Measurements from ENCODE around the gene DAP.
"Not testable (repeated sequence)": the region's sequence is repeated elsewhere in the genome, so short reads cannot be mapped to it uniquely, and the experiment has no call there.

Gene DAP

GRCh38 chr5:10733426-10733825 lies 27.6 kb downstream of the DAP start:
- no peak for DNase-seq

- no peak for DNase-seq
Measured at GRCh38 chr5:10731913-10732312, 29.1 kb downstream of the DAP start.

GRCh38 chr5:10730043-10730351 lies 31.0 kb downstream of the DAP start:
- DNase-seq = no peak

DNA sequence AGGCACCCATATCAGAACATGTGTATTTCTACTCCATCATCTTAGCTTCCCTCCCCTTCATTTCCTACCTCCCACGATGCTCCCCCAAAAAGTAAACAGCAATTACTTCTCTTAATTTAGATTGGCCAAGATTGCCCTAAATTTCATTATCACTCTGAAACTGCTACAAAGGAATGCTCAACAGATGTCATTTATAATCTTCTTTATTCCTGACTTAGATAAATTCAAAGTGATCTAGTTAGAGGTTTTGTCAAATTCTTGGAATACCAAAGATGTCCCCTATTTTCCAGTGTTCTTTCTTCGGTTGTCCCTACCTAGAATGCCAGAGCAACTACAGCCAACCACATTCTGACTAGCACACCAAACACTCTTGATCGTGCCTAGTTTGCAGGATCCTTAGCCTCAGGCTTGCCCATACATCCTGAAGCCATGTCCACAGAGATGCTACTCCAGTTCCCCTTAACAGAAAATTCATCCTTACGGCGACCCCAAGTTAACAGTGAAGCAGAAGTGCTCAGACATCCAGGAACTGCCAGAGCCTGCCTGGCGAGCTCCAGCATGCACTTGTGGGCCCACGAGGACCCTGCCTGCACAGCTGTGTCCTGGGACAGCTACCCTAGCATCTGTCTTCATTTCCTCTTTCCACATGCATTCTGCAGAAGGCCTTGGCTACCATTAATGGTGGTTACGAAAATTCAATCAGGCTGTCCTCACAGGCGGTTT lies 31.6 kb downstream of the DAP start:
- DNase-seq = no peak

- no peak for DNase-seq
Measured at GRCh38 chr5:10728679-10729078, 32.4 kb downstream of the DAP start.

GRCh38 chr5:10727861-10728260 lies 33.2 kb downstream of the DAP start:
- no peak for DNase-seq

DNA sequence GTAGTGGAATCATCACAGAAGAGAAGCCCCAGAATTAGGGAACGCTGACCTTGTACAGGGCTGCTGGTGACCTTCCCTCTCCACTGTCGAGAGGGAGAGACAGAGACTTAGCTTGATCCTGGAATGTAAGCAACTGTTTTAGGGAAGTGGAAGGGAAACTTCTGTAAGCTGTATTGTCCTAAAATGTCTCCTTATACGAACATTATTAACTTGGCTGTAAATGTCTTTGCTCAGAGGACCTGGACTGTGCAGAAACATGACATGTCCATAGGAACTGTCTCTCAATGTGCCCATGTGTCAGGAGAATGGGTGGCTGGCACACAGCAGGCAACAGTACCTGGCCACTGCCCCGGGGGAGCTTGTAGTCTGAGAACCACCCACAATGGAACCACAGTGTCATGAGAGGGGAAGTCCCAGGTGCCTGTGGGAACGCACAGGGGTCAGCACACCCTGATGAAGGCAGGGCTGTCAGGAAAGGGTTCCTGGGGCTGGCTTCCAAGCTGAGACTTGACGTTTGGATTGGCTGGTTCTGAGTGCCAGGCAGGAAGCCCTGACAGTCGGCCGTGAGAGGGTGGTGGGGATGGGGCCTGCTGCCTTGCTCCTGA lies 34.0 kb downstream of the DAP start:
- peak; percentile 8 for DNase-seq

DNA sequence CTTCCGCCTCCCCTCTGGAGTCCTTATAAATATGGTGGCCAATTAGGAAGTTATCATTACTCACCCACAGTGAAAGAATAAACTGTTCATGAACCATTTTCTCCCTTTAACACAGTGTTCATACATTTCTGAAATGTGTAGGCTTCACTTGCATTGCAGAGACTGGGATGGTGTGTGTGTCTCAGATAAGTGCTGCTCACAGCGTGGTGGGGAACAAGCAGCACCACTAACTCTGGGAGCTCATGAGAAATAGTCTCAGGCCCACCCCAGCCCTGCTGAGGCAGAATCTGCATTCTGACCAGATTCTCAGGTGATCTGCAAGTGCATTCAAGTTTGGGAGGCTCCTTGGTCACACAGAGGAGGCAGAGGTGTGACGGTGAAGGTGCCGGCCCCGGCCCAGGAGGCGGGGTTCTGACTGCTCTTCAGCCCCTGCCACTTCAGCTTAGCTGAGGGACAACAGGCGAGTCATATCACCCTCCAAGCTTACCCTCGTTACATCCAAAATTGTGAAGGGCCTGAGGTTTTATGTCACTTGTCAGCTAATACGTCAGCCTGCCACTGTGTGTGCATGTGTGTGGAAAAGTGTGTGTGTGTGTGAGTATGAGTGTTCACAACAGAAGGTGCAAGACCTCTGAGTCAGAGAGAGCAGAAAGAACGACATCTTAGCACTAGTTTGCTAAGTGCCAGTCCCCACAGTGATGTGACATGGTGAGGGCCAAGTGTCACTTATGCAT lies 34.7 kb downstream of the DAP start:
- no peak for DNase-seq

GRCh38 chr5:10725636-10726035 lies 35.4 kb downstream of the DAP start:
- no peak for DNase-seq

DNA sequence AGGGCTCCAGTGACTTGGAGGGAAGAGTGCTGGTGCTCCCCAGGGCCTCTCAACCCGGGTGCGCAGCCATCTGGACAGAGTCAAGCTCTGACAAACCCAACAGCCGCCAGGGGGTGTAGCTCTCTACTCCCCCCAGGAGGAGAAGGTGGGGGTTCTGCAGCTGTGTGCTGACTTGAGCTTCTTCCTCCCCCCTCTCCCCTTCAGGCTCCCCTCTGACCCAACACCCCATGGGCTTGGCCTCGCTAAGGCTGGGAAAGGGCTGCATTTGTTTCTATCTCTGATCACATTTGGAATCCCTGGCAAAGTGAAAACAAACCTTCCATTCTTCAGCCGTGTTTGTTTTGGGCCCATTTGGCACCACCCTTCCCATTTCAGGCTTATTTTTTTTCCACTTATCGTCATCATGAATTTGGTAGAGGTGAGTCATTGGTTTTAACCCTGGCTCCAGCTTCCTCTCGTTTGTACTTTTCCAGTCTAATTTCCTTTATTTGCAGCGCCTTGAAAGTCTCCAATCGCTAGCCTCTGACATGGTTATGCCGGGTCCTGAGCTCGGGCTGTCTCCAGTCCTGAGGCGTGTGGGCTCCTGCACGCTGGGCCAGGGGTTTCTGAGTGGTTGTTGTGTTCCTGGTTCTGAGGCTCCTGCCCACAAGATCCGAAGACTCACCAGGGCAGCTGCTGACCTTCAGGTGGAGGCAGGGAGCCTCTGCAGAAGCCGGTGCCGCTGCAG lies 36.1 kb downstream of the DAP start:
- DNase-seq = no peak

DNA sequence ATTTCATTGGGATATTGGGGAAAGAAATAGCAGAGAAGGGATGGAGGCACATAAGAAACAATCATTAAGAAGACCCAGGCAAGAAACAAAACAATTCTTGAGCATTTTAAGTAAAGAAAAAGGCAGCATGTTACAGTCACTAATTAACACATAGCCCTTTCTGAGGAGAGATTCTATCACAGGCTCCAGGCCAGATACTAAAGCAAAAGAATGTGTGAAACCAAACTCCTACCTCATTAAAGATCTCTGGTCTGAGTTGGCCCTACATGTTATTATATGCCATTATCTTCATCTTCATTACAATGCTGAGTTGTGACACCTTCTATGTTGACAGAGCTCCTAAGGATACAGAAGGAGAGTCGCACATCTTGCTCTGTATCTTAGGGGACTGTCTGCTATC lies 37.5 kb downstream of the DAP start:
- DNase-seq = no peak

GRCh38 chr5:10720766-10721165 lies 40.3 kb downstream of the DAP start:
- DNase-seq = not testable (repeated sequence)

- no peak for DNase-seq
Measured at GRCh38 chr5:10719965-10720364, 41.1 kb downstream of the DAP start.

- not testable (repeated sequence) for DNase-seq
Measured at GRCh38 chr5:10718617-10719016, 42.4 kb downstream of the DAP start.

DNA sequence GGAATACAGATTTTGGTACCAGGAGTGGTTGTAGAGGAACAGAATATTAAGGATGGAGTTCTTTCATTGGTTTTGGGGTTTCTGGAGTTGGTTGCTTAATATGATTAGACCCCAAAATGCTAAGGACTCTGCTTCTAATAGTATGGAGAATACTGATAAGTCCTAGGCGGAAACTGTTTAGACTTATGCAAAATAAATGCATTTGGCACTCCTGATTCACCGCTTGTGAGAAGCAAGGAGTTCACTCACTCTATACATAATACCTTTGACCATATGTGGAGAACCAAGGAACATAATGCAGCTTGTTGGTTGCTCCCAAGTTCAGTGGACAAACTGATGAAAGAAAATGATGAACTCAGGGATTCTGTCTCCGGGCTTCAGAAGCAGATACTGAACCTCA lies 44.2 kb downstream of the DAP start:
- not testable (repeated sequence) for DNase-seq

DNA sequence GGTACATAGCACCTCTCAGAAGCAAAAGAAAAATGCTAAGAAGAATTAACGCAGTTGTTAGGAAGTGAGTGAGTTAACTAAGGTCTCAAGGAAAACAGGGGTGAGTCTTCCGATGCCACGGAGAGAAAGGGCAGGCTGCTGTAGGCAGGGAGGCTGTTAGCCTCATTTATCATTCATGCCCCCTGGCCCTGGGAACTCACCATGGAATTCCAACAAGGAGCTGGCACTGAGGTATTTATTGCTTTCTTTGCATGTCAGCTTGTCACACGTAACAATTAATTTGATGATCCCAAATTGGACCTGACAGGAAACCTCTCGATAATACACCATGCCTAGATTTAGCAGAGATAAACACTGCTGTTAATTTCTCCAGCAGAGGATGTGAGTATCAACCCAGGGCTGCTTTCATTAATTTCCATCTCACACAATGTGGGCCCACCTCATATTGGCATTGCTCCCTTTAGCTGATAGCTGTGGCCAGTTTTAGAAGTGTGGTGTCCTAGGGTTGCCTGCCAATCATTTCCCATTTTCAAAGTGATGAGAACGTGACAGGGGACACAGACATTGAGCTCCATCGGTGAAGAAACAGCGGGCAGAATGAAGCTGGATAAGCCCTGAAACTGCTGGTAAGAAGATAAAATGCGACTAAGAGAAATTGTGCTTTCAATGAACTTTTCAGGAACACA lies 45.3 kb downstream of the DAP start:
- no peak for DNase-seq

DNA sequence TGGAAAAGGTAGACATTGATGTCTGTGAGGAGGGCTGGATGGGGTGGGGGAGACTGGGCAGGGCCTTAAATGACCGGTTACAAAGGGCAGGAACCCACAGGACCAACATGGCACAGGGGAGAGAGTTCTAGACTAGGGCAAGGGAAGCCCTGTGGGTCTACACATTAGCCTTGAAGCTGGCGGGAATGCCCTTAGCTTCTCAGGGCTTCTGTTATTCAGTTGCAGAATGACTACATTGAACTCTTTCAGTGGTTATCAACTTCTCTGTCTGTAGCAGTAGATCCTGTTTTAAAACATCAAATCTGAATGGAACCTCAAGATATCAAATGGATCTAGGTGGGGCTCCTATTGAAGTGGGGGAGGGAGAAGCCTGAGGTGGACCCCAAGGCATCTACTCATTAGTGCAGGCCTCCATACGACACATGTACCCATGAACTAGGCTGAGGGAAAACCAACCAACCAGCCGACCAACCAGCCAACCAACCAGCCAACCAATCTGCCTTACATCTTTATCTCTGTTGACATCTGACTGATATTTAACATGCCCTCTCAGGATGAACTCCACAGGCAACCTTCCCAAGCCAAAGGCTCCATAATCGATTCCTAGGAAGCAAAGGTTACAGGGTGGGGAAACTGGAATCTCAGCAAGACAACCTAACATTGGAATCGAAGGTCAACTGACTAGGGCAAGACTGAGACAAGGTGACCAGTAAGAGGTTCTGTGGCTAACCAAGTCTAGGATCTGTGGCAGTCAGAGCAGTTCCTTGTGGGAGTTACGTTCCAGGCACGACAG lies 48.3 kb downstream of the DAP start:
- DNase-seq = no peak

DNA sequence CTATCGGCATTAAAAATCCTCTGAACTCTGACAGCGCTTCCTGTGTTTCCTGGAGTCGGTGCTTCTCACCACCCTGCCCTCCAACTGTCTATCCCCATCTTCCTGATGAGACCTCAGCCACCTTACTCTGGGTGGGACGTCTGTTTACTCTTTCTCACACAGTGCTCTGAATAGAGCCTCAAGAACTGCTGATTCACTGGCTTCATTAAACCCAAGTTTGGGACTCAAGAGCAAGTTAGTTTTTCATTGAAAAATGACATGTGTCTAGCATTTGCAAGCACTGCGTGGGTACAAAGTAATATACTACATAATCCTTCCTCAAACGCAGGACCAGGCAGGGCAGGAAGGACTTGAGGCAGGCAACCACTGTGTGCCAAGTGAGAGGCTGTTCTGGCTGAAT lies 49.5 kb downstream of the DAP start:
- DNase-seq = no peak

DNA sequence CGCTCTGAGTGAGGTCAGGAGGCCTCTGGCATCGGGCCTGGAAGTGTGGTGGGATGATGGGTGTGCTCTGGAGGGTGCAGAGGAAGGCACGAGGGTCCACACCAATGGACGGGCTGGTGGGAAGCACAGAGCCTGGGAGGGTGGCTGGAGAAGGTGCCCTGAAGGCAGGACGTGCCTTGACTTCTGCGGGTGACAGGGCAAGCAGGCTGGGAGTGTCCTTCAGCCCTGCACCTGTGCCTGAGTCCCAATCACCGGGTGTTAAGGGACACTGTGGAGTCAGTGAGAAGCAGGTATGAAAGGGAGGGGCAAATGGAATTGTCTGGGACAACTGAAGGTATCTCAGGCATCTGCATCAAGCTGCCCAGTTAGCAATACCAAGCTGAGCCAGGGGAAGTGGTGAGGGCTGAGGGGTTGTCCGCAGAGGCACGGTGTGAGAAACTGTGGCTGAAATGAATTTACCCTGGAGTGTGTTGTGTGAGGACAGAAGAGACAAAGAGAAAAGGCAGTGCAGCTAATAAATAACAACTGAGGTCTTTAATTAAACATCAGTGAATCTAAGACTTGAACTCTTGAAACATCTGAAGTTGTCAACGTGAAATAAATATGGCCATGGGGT lies 50.4 kb downstream of the DAP start:
- DNase-seq = no peak

DNA sequence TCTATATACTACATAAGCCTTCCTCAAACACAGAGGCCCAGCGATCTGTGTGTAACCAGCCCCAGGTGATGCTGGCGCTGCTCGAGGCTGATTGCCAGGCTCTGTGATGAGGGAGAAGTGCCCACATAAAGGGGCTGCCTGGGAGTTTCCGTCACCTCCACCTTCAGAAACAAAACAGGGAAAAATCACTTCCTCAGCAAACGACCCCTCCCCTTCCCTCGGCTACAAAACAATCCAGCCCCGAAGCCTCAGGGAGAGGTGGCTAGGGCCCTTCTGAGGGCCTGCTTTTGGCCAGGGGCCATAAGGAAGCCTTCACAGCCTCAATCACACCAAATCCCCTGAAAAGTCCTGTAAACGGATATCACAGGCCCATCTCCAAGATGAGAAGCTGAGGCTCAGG lies 51.1 kb downstream of the DAP start:
- DNase-seq = no peak

- no peak for DNase-seq
Measured at GRCh38 chr5:10709409-10709808, 51.6 kb downstream of the DAP start.
